ENCODE results near the gene EHD1.

The EHD1 gene

GRCh38 chr11:64878494-64879243, at the start of gene EHD1:
Gene EHD1, minus strand, starts transcription at chr11:64878621. Its CDS starts 157 bp downstream, at chr11:64878464.
- DNase-seq, result peak; percentile 99

GRCh38 chr11:64926689-64927088, 48.3 kb upstream of the EHD1 start:
- no peak for DNase-seq

- no peak for DNase-seq
These were observed 47.4 kb upstream of the EHD1 start for GRCh38 chr11:64925536-64926436.

GRCh38 chr11:64924910-64925284, 46.5 kb upstream of the EHD1 start:
- no peak for DNase-seq

GRCh38 chr11:64923944-64924909, 45.8 kb upstream of the EHD1 start, which contains the start of gene PPP2R5B:
Gene PPP2R5B, plus strand, starts transcription at chr11:64924689. Its CDS starts 1,046 bp downstream, at chr11:64925735.
- DNase-seq, result peak; percentile 90

- DNase-seq, result no peak
These were observed 44.8 kb upstream of the EHD1 start for GRCh38 chr11:64923151-64923661.

- DNase-seq, result no peak
These were observed 43.0 kb upstream of the EHD1 start for GRCh38 chr11:64921384-64921783.

GRCh38 chr11:64920124-64920523, 41.7 kb upstream of the EHD1 start:
- no peak for DNase-seq

- DNase-seq, result no peak
These were observed 41.2 kb upstream of the EHD1 start for GRCh38 chr11:64919627-64920026.

- no peak for DNase-seq
These were observed 39.6 kb upstream of the EHD1 start for GRCh38 chr11:64918017-64918416.

GRCh38 chr11:64917663-64917995, 39.2 kb upstream of the EHD1 start:
- DNase-seq, result no peak

GRCh38 chr11:64916775-64917662, 38.6 kb upstream of the EHD1 start, which contains the start of gene ATG2A:
Gene ATG2A, minus strand, starts transcription at chr11:64917209. Its CDS starts 74 bp downstream, at chr11:64917135.
- peak; percentile 99 for DNase-seq

- no peak for DNase-seq
These were observed 37.8 kb upstream of the EHD1 start for GRCh38 chr11:64916040-64916774.

- DNase-seq, result no peak
These were observed 37.0 kb upstream of the EHD1 start for GRCh38 chr11:64915376-64915887.

- no peak for DNase-seq
These were observed 35.7 kb upstream of the EHD1 start for GRCh38 chr11:64914123-64914522.

- DNase-seq, result no peak
These were observed 34.8 kb upstream of the EHD1 start for GRCh38 chr11:64913171-64913727.

- no peak for DNase-seq
These were observed 33.3 kb upstream of the EHD1 start for GRCh38 chr11:64911689-64912088.

- no peak for DNase-seq
These were observed 32.7 kb upstream of the EHD1 start for GRCh38 chr11:64911142-64911541.

- no peak for DNase-seq
These were observed 32.2 kb upstream of the EHD1 start for GRCh38 chr11:64910451-64911093.

All from stimulated activated CD4-positive, alpha-beta T cell treated with anti-CD3 and anti-CD28 coated beads, Interleukin-4, amount 100 ng/mL, for 1 hour (primary cell).